H9 (cell line): ENCODE data around the gene FOXP2. TPM values are rescaled to one million over a fixed set of nuclear protein-coding genes. Genes with fewer than 3 reads are reported as not detected.
A peak's percentile ranks its signal among the peaks of the same experiment; 100 is the strongest.

ENCODE experiments used
- DNase-seq: peaks from one replicate; pipeline ENCODE4 v3.0.0-alpha.2; 2017
- H2AFZ ChIP-seq: one replicate; pipeline ENCODE4 v1.6.1; 2013; ENCODE audit warnings: mild to moderate bottlenecking, low read length, control low read depth, moderate library complexity
- H2AK5ac ChIP-seq: 2 replicates; pipeline ENCODE4 v1.6.1; 2013; ENCODE audit warnings: low read length, control low read depth, mixed read lengths; ENCODE audit not compliant: insufficient read length
- H2BK120ac ChIP-seq: one replicate; pipeline ENCODE4 v1.6.1; 2013; ENCODE audit warnings: low read depth, mild to moderate bottlenecking, low read length, control low read depth, inconsistent platforms; ENCODE audit not compliant: poor library complexity, severe bottlenecking
- H2BK12ac ChIP-seq: 2 replicates; pipeline ENCODE4 v1.6.1; 2013; ENCODE audit warnings: low read length, control low read depth, mixed read lengths, low read depth; ENCODE audit not compliant: insufficient read length
- H2BK15ac ChIP-seq: 2 replicates; pipeline ENCODE4 v1.6.1; 2013; ENCODE audit warnings: low read depth, low read length, control low read depth
- H2BK20ac ChIP-seq: one replicate; pipeline ENCODE4 v1.6.1; 2013; ENCODE audit warnings: low read depth, mild to moderate bottlenecking, low read length, control low read depth, inconsistent platforms; ENCODE audit not compliant: poor library complexity, severe bottlenecking
- H2BK5ac ChIP-seq: 2 replicates; pipeline ENCODE4 v1.6.1; 2013; ENCODE audit warnings: low read length, control low read depth, mixed read lengths; ENCODE audit not compliant: insufficient read length
- H3K14ac ChIP-seq: 2 replicates; pipeline ENCODE4 v1.6.1; 2013; ENCODE audit warnings: low read length, control low read depth; ENCODE audit not compliant: insufficient read depth
- H3K18ac ChIP-seq: 2 replicates; pipeline ENCODE4 v1.6.1; 2013; ENCODE audit warnings: low read depth, mild to moderate bottlenecking, mixed read lengths, low read length, control low read depth; ENCODE audit not compliant: insufficient read length
- H3K23ac ChIP-seq: 2 replicates; pipeline ENCODE4 v1.6.1; 2013; ENCODE audit warnings: low read length, control low read depth, mixed read lengths, low read depth; ENCODE audit not compliant: insufficient read length
- H3K23me2 ChIP-seq: 2 replicates; pipeline ENCODE4 v1.6.1; 2013; ENCODE audit warnings: low read depth, mild to moderate bottlenecking, mixed read lengths, low read length, control low read depth; ENCODE audit not compliant: insufficient read length, poor library complexity, severe bottlenecking
- H3K27ac ChIP-seq: 2 replicates; pipeline ENCODE4 v1.5.1; 2013; ENCODE audit warnings: low read length, control low read depth, mixed read lengths, low read depth; ENCODE audit not compliant: insufficient read length
- H3K27me3 ChIP-seq: 2 replicates; pipeline ENCODE4 v1.6.1; 2013; ENCODE audit warnings: low read length, control low read depth, inconsistent platforms; ENCODE audit not compliant: insufficient read depth
- H3K4ac ChIP-seq: 2 replicates; pipeline ENCODE4 v1.6.1; 2013; ENCODE audit warnings: low read depth, mild to moderate bottlenecking, control low read depth, inconsistent platforms, low read length, moderate library complexity
- H3K4me1 ChIP-seq: 2 replicates; pipeline ENCODE4 v1.6.1; 2013; ENCODE audit warnings: low read length, control low read depth, inconsistent platforms; ENCODE audit not compliant: insufficient read depth
- H3K4me2 ChIP-seq: 2 replicates; pipeline ENCODE4 v1.6.1; 2013; ENCODE audit warnings: low read length, control low read depth, mixed read lengths; ENCODE audit not compliant: insufficient read length, insufficient read depth
- H3K56ac ChIP-seq: 2 replicates; pipeline ENCODE4 v1.6.1; 2013; ENCODE audit warnings: low read depth, mild to moderate bottlenecking, mixed read lengths, low read length, control low read depth; ENCODE audit not compliant: insufficient read length
- H3K79me1 ChIP-seq: 2 replicates; pipeline ENCODE4 v1.6.1; 2013; ENCODE audit warnings: low read depth, mild to moderate bottlenecking, moderate library complexity, low read length, control low read depth, inconsistent platforms; ENCODE audit not compliant: insufficient read depth, poor library complexity, severe bottlenecking
- H3K79me2 ChIP-seq: 2 replicates; pipeline ENCODE4 v1.6.1; 2013; ENCODE audit warnings: low read length, control low read depth, inconsistent platforms; ENCODE audit not compliant: insufficient read depth
- H3K9ac ChIP-seq: 2 replicates; pipeline ENCODE4 v1.6.1; 2013; ENCODE audit warnings: low read length, control low read depth, mixed read lengths; ENCODE audit not compliant: insufficient read length; ENCODE audit errors: extremely low read depth
- H3K9me3 ChIP-seq: one replicate; pipeline ENCODE4 v1.6.1; 2013; ENCODE audit warnings: low read depth, low read length, inconsistent platforms; ENCODE audit not compliant: control insufficient read depth
- H3T11ph ChIP-seq: one replicate; pipeline ENCODE4 v1.6.1; 2013; ENCODE audit warnings: mild to moderate bottlenecking, low read length, control low read depth, inconsistent platforms
- H4K20me1 ChIP-seq: one replicate; pipeline ENCODE4 v1.6.1; 2013; ENCODE audit not compliant: control insufficient read depth, insufficient read length, insufficient read depth
- H4K5ac ChIP-seq: 2 replicates; pipeline ENCODE4 v1.6.1; 2013; ENCODE audit warnings: low read depth, mild to moderate bottlenecking, mixed read lengths, low read length, control low read depth; ENCODE audit not compliant: insufficient read length
- H4K8ac ChIP-seq: replicated peaks from 2 replicates; pipeline ENCODE4 v1.6.1; 2013; ENCODE audit warnings: low read length, control low read depth, mixed read lengths, low read depth; ENCODE audit not compliant: insufficient read length
- H4K91ac ChIP-seq: 2 replicates; pipeline ENCODE4 v1.6.1; 2013; ENCODE audit warnings: low read depth, mild to moderate bottlenecking, moderate library complexity, mixed read lengths, low read length, control low read depth; ENCODE audit not compliant: insufficient read length
- H3K27ac Mint-ChIP-seq, 3 experiments: 2 replicates in 2 of 3; 3 replicates in 1 of 3; pipeline ENCODE4 v1.8.0; 2020 to 2021; ENCODE audit warnings: mixed read lengths in 3 of 3, mild to moderate bottlenecking in 1 of 3, moderate library complexity in 1 of 3
- H3K27me3 Mint-ChIP-seq: 2 replicates; pipeline ENCODE4 v1.8.0; 2021; ENCODE audit warnings: low read depth, mild to moderate bottlenecking, moderate library complexity, mixed read lengths
- H3K36me3 Mint-ChIP-seq, 3 experiments: 2 replicates in 2 of 3; 3 replicates in 1 of 3; pipeline ENCODE4 v1.8.0; 2020 to 2021; ENCODE audit warnings: low read depth in 3 of 3, mixed read lengths in 3 of 3; ENCODE audit not compliant: insufficient read depth in 1 of 3
- H3K4me1 Mint-ChIP-seq, 2 experiments: 2 replicates each; pipeline ENCODE4 v1.8.0; 2020; ENCODE audit warnings: mixed read lengths in 2 of 2
- H3K4me3 Mint-ChIP-seq, 2 experiments: 2 replicates in 1 of 2; 3 replicates in 1 of 2; pipeline ENCODE4 v1.8.0; 2020 to 2021; ENCODE audit warnings: mild to moderate bottlenecking in 2 of 2, mixed read lengths in 2 of 2, moderate library complexity in 1 of 2
- H3K9me3 Mint-ChIP-seq, 2 experiments: 2 replicates in 1 of 2; 3 replicates in 1 of 2; pipeline ENCODE4 v1.8.0; 2020; ENCODE audit warnings: mild to moderate bottlenecking in 2 of 2, mixed read lengths in 2 of 2, moderate library complexity in 1 of 2
- CTCF ChIP-seq: fragments of 200-600 bp; sonication (generic); conservative IDR thresholded peaks from 3 replicates; pipeline ENCODE4 v1.8.0; 2021; ENCODE audit warnings: antibody characterized with exemption, mild to moderate bottlenecking
- WGBS: extraction: QIAGEN DNeasy Blood & Tissue Kit; methylation state at CpG from one replicate; pipeline ENCODE4 v1.1.7; 2013; ENCODE audit warnings: missing lambda C conversion rate, low lambda C conversion rate, mixed read lengths; ENCODE audit not compliant: insufficient read length; ENCODE audit errors: extremely low coverage; 5-methylcytosine and 5-hydroxymethylcytosine counted together
- total RNA-seq: library from RNA; stranded (reverse); gene quantifications from 2 replicates; pipeline ENCODE4 v1.2.1, GENCODE V29; 2021

Gene FOXP2
- total RNA-seq, 1 experiment from 2014 or later = not detected

GRCh38 chr7:114627231-114627630 lies 212.6 kb downstream of the FOXP2 start:
- no peaks in the 10 kb centered on the region for H3K27me3 Mint-ChIP-seq

More at GRCh38 chr7:114627231-114627630, 212.6 kb downstream of the FOXP2 start:
- Mint-ChIP-seq H3K4me1 (peaks cover 25 to 29% of the 10 kb centered on the region in 2 experiments), H3K9me3 (no peaks in the 10 kb centered on the region), H3K36me3 (no peaks in the 10 kb centered on the region), H3K4me3 (no peak overlapping the region; a peak in 1 of 5 replicates), H3K27ac (peak overlapping the region in 1 of 3 experiments; percentile 8; a peak in 1 of 7 replicates)
- Histone ChIP-seq H3K27ac (no peak overlapping the region), H2AK5ac (no peak overlapping the region), H3K18ac (no peak overlapping the region), H2BK15ac (no peak overlapping the region), H3K27me3 (no peaks in the 10 kb centered on the region), H2BK120ac (no peak overlapping the region), H3K14ac (no peak overlapping the region), H4K20me1 (no peaks in the 10 kb centered on the region), H3K79me2 (no peaks in the 10 kb centered on the region), H3K9me3 (no peaks in the 10 kb centered on the region), H2BK20ac (no peak overlapping the region), H2BK5ac (no peak overlapping the region), H3K79me1 (no peaks in the 10 kb centered on the region), H4K5ac (no peak overlapping the region), H3K4me2 (no peak overlapping the region), H3K9ac (no peak overlapping the region), H3K23me2 (no peaks in the 10 kb centered on the region), H3K56ac (no peak overlapping the region), H4K8ac (no peak overlapping the region), H3K4me1 (peaks cover 15% of the 10 kb centered on the region; the same call in 1 of the 2 replicates), H4K91ac (no peak overlapping the region), H2BK12ac (no peak overlapping the region), H3T11ph (no peak overlapping the region), H3K4ac (no peak overlapping the region), H3K23ac (no peak overlapping the region), H2AFZ (no peak overlapping the region)
- no peak for DNase-seq
- 100% methylated on average over 1 of the region's 3 CpGs for WGBS
- TF ChIP-seq CTCF = no peak
